COLO829 (cell line): ENCODE measurements around the gene HAND2.

ENCODE experiments used
- DNase-seq: peaks from one replicate; pipeline ENCODE4 v3.0.0; 2012; ENCODE audit warnings: low spot score

HAND2 gene

GRCh38 chr4:173536808-173537429 lies 6.9 kb upstream of the HAND2 start:
- no peak for DNase-seq

- DNase-seq, result no peak
Observed at GRCh38 chr4:173535957-173536356, 5.9 kb upstream of the HAND2 start.

- DNase-seq, result no peak
Observed at GRCh38 chr4:173535165-173535902, 5.3 kb upstream of the HAND2 start.

GRCh38 chr4:173534434-173534833 lies 4.4 kb upstream of the HAND2 start:
- no peak for DNase-seq

- no peak for DNase-seq
Observed at GRCh38 chr4:173532725-173533511, 2.9 kb upstream of the HAND2 start.

- DNase-seq, result no peak
Observed at GRCh38 chr4:173531086-173531965, 1.3 kb upstream of the HAND2 start.

- DNase-seq, result no peak
Observed at GRCh38 chr4:173530326-173531085, 477 bp upstream of the HAND2 start.

GRCh38 chr4:173528378-173529321 lies 1.4 kb downstream of the HAND2 start:
- DNase-seq, result no peak

GRCh38 chr4:173527103-173527891 lies 2.7 kb downstream of the HAND2 start:
- no peak for DNase-seq

- DNase-seq, result no peak
Observed at GRCh38 chr4:173526724-173527102, 3.3 kb downstream of the HAND2 start.

- DNase-seq, result no peak
Observed at GRCh38 chr4:173526027-173526482, 4.0 kb downstream of the HAND2 start.

GRCh38 chr4:173525118-173526011 lies 4.7 kb downstream of the HAND2 start:
- no peak for DNase-seq

GRCh38 chr4:173524218-173525117 lies 5.6 kb downstream of the HAND2 start:
- no peak for DNase-seq

GRCh38 chr4:173522951-173523395 lies 7.1 kb downstream of the HAND2 start:
- no peak for DNase-seq

- DNase-seq, result no peak
Observed at GRCh38 chr4:173522160-173522950, 7.7 kb downstream of the HAND2 start.

- DNase-seq, result no peak
Observed at GRCh38 chr4:173521467-173522159, 8.4 kb downstream of the HAND2 start.
